HL-60 (cell line): ENCODE data around the gene TDRD9.

Experiments used
- CTCF ChIP-seq: IDR thresholded peaks from one replicate; pipeline ENCODE4 v1.5.1; 2011; ENCODE audit warnings: low read length, control low read depth, inconsistent platforms; ENCODE audit not compliant: insufficient read depth
- GABPA ChIP-seq: IDR thresholded peaks from 2 replicates; pipeline ENCODE4 v1.6.1; 2012; ENCODE audit warnings: low read depth
- POLR2AphosphoS5 ChIP-seq: IDR thresholded peaks from 2 replicates; pipeline ENCODE4 v1.6.1; 2012; ENCODE audit warnings: low read depth

GRCh38 chr14:103897075-103897947, 30.9 kb upstream of the TDRD9 start:
- TF ChIP-seq CTCF, result no peak
- no peak for TF ChIP-seq POLR2AphosphoS5
- no peak for TF ChIP-seq GABPA
